Measurements from ENCODE around the gene RABGGTA. TPM values are rescaled to one million over a fixed set of nuclear protein-coding genes. Genes with fewer than 3 reads are reported as not detected.

Gene RABGGTA
- 16.3 TPM for polyA plus RNA-seq (2013, experiment 1 of 2)
- polyA plus RNA-seq (2013, experiment 2 of 2), result 17.0 TPM

- no CpG with 5 or more reads among the region's 61 CpGs for WGBS (ENCODE audit: extremely low coverage, insufficient coverage, low lambda C conversion rate)
Measured at GRCh38 chr14:24271134-24271833, at the start of gene RABGGTA. Gene RABGGTA (minus strand): TSS chr14:24271597. CDS start chr14:24271115, 482 bp downstream.

GRCh38 chr14:24317141-24317928 is 45.9 kb upstream of the RABGGTA start:
- H3K79me1 ChIP-seq (ENCODE audit: low read length), result no peaks in the 10 kb centered on the region
- H3K36me3 ChIP-seq (ENCODE audit: control insufficient read depth, insufficient read depth, low read length), result peaks cover 1% of the 10 kb centered on the region
- H3K18ac ChIP-seq (ENCODE audit: low read length), result no peak overlapping the region
- H3K4me2 ChIP-seq (ENCODE audit: low read length), result no peak overlapping the region
- no peak overlapping the region for H4K5ac ChIP-seq (ENCODE audit: low read length)
- peak overlapping the region; percentile 25 for H2AK5ac ChIP-seq (ENCODE audit: low read length)
- peak overlapping the region; percentile 44 for H2BK5ac ChIP-seq (ENCODE audit: low read length)
- H3K27ac ChIP-seq (ENCODE audit: low read depth, low read length), result peak overlapping the region; percentile 50
- no peaks in the 10 kb centered on the region for H3K79me2 ChIP-seq (ENCODE audit: control insufficient read depth, insufficient read depth, low read length)
- H3K4ac ChIP-seq (ENCODE audit: low read depth, low read length), result no peak overlapping the region
- H3K56ac ChIP-seq (ENCODE audit: low read length), result peak overlapping the region; percentile 39
- no peak overlapping the region for H2BK120ac ChIP-seq (ENCODE audit: low read depth, low read length)
- H3K4me1 ChIP-seq (ENCODE audit: control insufficient read depth, low read depth, low read length), result peaks cover 12% of the 10 kb centered on the region
- no peak overlapping the region for H3K23ac ChIP-seq (ENCODE audit: low read length)
- no peaks in the 10 kb centered on the region for H3K27me3 ChIP-seq (ENCODE audit: insufficient read depth, low read length, poor library complexity)
- no peak overlapping the region for H3K4me3 ChIP-seq (ENCODE audit: low read length)
- H4K8ac ChIP-seq (ENCODE audit: low read depth, low read length), result no peak overlapping the region
- no peak overlapping the region for H3K9ac ChIP-seq (ENCODE audit: low read length)
- WGBS (ENCODE audit: extremely low coverage, insufficient coverage, low lambda C conversion rate), result no CpG with 5 or more reads among the region's 3 CpGs
- DNase-seq, result peak; percentile 90
- H2BK15ac ChIP-seq (replicated peaks; ENCODE audit: low read depth), result no peak overlapping the region

More at GRCh38 chr14:24271134-24271833, at the start of gene RABGGTA:
- peak within 1 kb of the TSS; percentile 98 for H3K4me2 ChIP-seq (ENCODE audit: low read length)
- H3K18ac ChIP-seq (ENCODE audit: low read length), result peak within 1 kb of the TSS; percentile 92
- no peaks in the 10 kb centered on the region for H3K4me1 ChIP-seq (ENCODE audit: control insufficient read depth, low read depth, low read length)
- peak within 1 kb of the TSS; percentile 95 for H3K4ac ChIP-seq (ENCODE audit: low read depth, low read length)
- H2AK5ac ChIP-seq (ENCODE audit: low read length), result no peak within 1 kb of the TSS
- H3K56ac ChIP-seq (ENCODE audit: low read length), result peak within 1 kb of the TSS; percentile 99
- peak within 1 kb of the TSS; percentile 97 for H3K9ac ChIP-seq (ENCODE audit: low read length)
- H4K8ac ChIP-seq (ENCODE audit: low read depth, low read length), result peak within 1 kb of the TSS; percentile 91
- peak; percentile 95 for DNase-seq
- no peak within 1 kb of the TSS for H3K23ac ChIP-seq (ENCODE audit: low read length)
- H3K79me1 ChIP-seq (ENCODE audit: low read length), result no peaks in the 10 kb centered on the region
- H3K27me3 ChIP-seq (ENCODE audit: insufficient read depth, low read length, poor library complexity), result no peaks in the 10 kb centered on the region
- H3K79me2 ChIP-seq (ENCODE audit: control insufficient read depth, insufficient read depth, low read length), result no peaks in the 10 kb centered on the region
- H3K4me3 ChIP-seq (ENCODE audit: low read length), result peak within 1 kb of the TSS; percentile 71
- H3K27ac ChIP-seq (ENCODE audit: low read depth, low read length), result peak within 1 kb of the TSS; percentile 88
- H2BK5ac ChIP-seq (ENCODE audit: low read length), result peak within 1 kb of the TSS; percentile 93
- peak within 1 kb of the TSS; percentile 32 for H2BK120ac ChIP-seq (ENCODE audit: low read depth, low read length)
- H2BK15ac ChIP-seq (replicated peaks; ENCODE audit: low read depth), result no peak within 1 kb of the TSS
- H3K36me3 ChIP-seq (ENCODE audit: control insufficient read depth, insufficient read depth, low read length), result no peaks in the 10 kb centered on the region
- H4K5ac ChIP-seq (ENCODE audit: low read length), result no peak within 1 kb of the TSS

GRCh38 chr14:24316597-24316950 is 45.2 kb upstream of the RABGGTA start:
- H3K36me3 ChIP-seq (ENCODE audit: control insufficient read depth, insufficient read depth, low read length), result peaks cover 1% of the 10 kb centered on the region
- no peak overlapping the region for H2BK120ac ChIP-seq (ENCODE audit: low read depth, low read length)
- H3K79me2 ChIP-seq (ENCODE audit: control insufficient read depth, insufficient read depth, low read length), result no peaks in the 10 kb centered on the region
- no peak for DNase-seq
- WGBS (ENCODE audit: extremely low coverage, insufficient coverage, low lambda C conversion rate), result no CpG with 5 or more reads among the region's 18 CpGs
- H3K4me3 ChIP-seq (ENCODE audit: low read length), result no peak overlapping the region
- H3K18ac ChIP-seq (ENCODE audit: low read length), result no peak overlapping the region
- H2BK15ac ChIP-seq (replicated peaks; ENCODE audit: low read depth), result no peak overlapping the region
- no peak overlapping the region for H4K5ac ChIP-seq (ENCODE audit: low read length)
- H3K4me1 ChIP-seq (ENCODE audit: control insufficient read depth, low read depth, low read length), result peaks cover 12% of the 10 kb centered on the region
- peak overlapping the region; percentile 38 for H3K9ac ChIP-seq (ENCODE audit: low read length)
- H3K79me1 ChIP-seq (ENCODE audit: low read length), result no peaks in the 10 kb centered on the region
- peak overlapping the region; percentile 66 for H3K23ac ChIP-seq (ENCODE audit: low read length)
- no peak overlapping the region for H2AK5ac ChIP-seq (ENCODE audit: low read length)
- peak overlapping the region; percentile 2 for H2BK5ac ChIP-seq (ENCODE audit: low read length)
- no peak overlapping the region for H3K4me2 ChIP-seq (ENCODE audit: low read length)
- H3K56ac ChIP-seq (ENCODE audit: low read length), result peak overlapping the region; percentile 79
- peak overlapping the region; percentile 4 for H3K4ac ChIP-seq (ENCODE audit: low read depth, low read length)
- peak overlapping the region; percentile 1 for H3K27ac ChIP-seq (ENCODE audit: low read depth, low read length)
- H3K27me3 ChIP-seq (ENCODE audit: insufficient read depth, low read length, poor library complexity), result no peaks in the 10 kb centered on the region
- H4K8ac ChIP-seq (ENCODE audit: low read depth, low read length), result no peak overlapping the region

- Histone ChIP-seq H3K18ac (ENCODE audit: low read length) (no peak overlapping the region), H2BK120ac (ENCODE audit: low read depth, low read length) (no peak overlapping the region), H2BK5ac (ENCODE audit: low read length) (no peak overlapping the region), H4K5ac (ENCODE audit: low read length) (no peak overlapping the region), H4K8ac (ENCODE audit: low read depth, low read length) (no peak overlapping the region), H2BK15ac (replicated peaks; ENCODE audit: low read depth) (no peak overlapping the region), H3K4ac (ENCODE audit: low read depth, low read length) (peak overlapping the region; percentile 4), H3K9ac (ENCODE audit: low read length) (peak overlapping the region; percentile 38), H3K56ac (ENCODE audit: low read length) (peak overlapping the region; percentile 79), H3K4me1 (ENCODE audit: control insufficient read depth, low read depth, low read length) (peaks cover 12% of the 10 kb centered on the region), H3K4me3 (ENCODE audit: low read length) (no peak overlapping the region), H3K27me3 (ENCODE audit: insufficient read depth, low read length, poor library complexity) (no peaks in the 10 kb centered on the region), H3K79me1 (ENCODE audit: low read length) (no peaks in the 10 kb centered on the region), H3K36me3 (ENCODE audit: control insufficient read depth, insufficient read depth, low read length) (peaks cover 1% of the 10 kb centered on the region), H3K27ac (ENCODE audit: low read depth, low read length) (no peak overlapping the region), H3K79me2 (ENCODE audit: control insufficient read depth, insufficient read depth, low read length) (no peaks in the 10 kb centered on the region), H2AK5ac (ENCODE audit: low read length) (no peak overlapping the region), H3K23ac (ENCODE audit: low read length) (peak overlapping the region; percentile 66), H3K4me2 (ENCODE audit: low read length) (no peak overlapping the region)
- no CpG with 5 or more reads among the region's 70 CpGs for WGBS (ENCODE audit: extremely low coverage, insufficient coverage, low lambda C conversion rate)
- peak; percentile 57 for DNase-seq
Measured at GRCh38 chr14:24315807-24316596, 44.6 kb upstream of the RABGGTA start.

- Histone ChIP-seq H2BK15ac (replicated peaks; ENCODE audit: low read depth) (no peak overlapping the region), H4K8ac (ENCODE audit: low read depth, low read length) (no peak overlapping the region), H2BK5ac (ENCODE audit: low read length) (no peak overlapping the region), H3K4ac (ENCODE audit: low read depth, low read length) (no peak overlapping the region), H3K4me1 (ENCODE audit: control insufficient read depth, low read depth, low read length) (peaks cover 12% of the 10 kb centered on the region), H4K5ac (ENCODE audit: low read length) (no peak overlapping the region), H2BK120ac (ENCODE audit: low read depth, low read length) (no peak overlapping the region), H3K23ac (ENCODE audit: low read length) (no peak overlapping the region), H3K27me3 (ENCODE audit: insufficient read depth, low read length, poor library complexity) (no peaks in the 10 kb centered on the region), H3K79me2 (ENCODE audit: control insufficient read depth, insufficient read depth, low read length) (no peaks in the 10 kb centered on the region), H3K18ac (ENCODE audit: low read length) (no peak overlapping the region), H3K4me2 (ENCODE audit: low read length) (no peak overlapping the region), H2AK5ac (ENCODE audit: low read length) (no peak overlapping the region), H3K27ac (ENCODE audit: low read depth, low read length) (no peak overlapping the region), H3K9ac (ENCODE audit: low read length) (no peak overlapping the region), H3K4me3 (ENCODE audit: low read length) (no peak overlapping the region), H3K56ac (ENCODE audit: low read length) (no peak overlapping the region), H3K36me3 (ENCODE audit: control insufficient read depth, insufficient read depth, low read length) (peaks cover 1% of the 10 kb centered on the region), H3K79me1 (ENCODE audit: low read length) (no peaks in the 10 kb centered on the region)
- no peak for DNase-seq
- no CpG with 5 or more reads among the region's 10 CpGs for WGBS (ENCODE audit: extremely low coverage, insufficient coverage, low lambda C conversion rate)
Measured at GRCh38 chr14:24315243-24315806, 43.9 kb upstream of the RABGGTA start.
